Activated naive CD4-positive, alpha-beta T cell treated with anti-CD3 and anti-CD28 coated beads, Interleukin-2, amount 50 U/mL, for 72 hours (primary cell): ENCODE data around the gene CD38. TPM values are rescaled to one million over a fixed set of nuclear protein-coding genes. Genes with fewer than 3 reads are reported as not detected.
"Not testable (repeated sequence)": the region's sequence is repeated elsewhere in the genome, so short reads cannot be mapped to it uniquely, and the experiment has no call there.

Experiments
- ATAC-seq, 2 donors: fragments of 150-1000 bp; cut with Tn5 transposase; 2 replicates each; pipeline ENCODE4 v1.10.0; 2021; ENCODE audit warnings: mild to moderate bottlenecking in 2 of 2, moderate library complexity in 2 of 2
- DNase-seq, 2 donors: peaks; one replicate each; pipeline ENCODE4 v3.0.0; 2021 to 2022; ENCODE audit warnings: low spot score in 2 of 2
- H3K27ac Mint-ChIP-seq, 2 donors: one replicate each; pipeline ENCODE4 v1.8.0; 2022; ENCODE audit warnings: mild to moderate bottlenecking in 2 of 2, mixed read lengths in 2 of 2
- H3K36me3 Mint-ChIP-seq, 2 donors: one replicate each; pipeline ENCODE4 v1.8.0; 2022; ENCODE audit warnings: mixed read lengths in 2 of 2
- H3K9me3 Mint-ChIP-seq, 2 donors: one replicate each; pipeline ENCODE4 v1.8.0; 2022; ENCODE audit warnings: mixed read lengths in 2 of 2
- total RNA-seq, 2 donors: library from RNA; stranded (reverse); gene quantifications; one replicate each; pipeline ENCODE4 v1.2.3, GENCODE V29; 2022

CD38 gene
- total RNA-seq, 2 donors from 2014 or later = 10.7 to 32.8 TPM

GRCh38 chr4:15754323-15754722 lies 23.8 kb upstream of the CD38 start:
- peak in 1 of 2 donors; percentile 26 for ATAC-seq
- peaks cover under 1 to 6% of the 10 kb centered on the region in 2 donors for H3K9me3 Mint-ChIP-seq
- H3K36me3 Mint-ChIP-seq = peaks cover 0 to 7% of the 10 kb centered on the region in 2 donors
- H3K27ac Mint-ChIP-seq = peak overlapping the region in 1 of 2 donors; percentile 77
- DNase-seq = no peak

DNA sequence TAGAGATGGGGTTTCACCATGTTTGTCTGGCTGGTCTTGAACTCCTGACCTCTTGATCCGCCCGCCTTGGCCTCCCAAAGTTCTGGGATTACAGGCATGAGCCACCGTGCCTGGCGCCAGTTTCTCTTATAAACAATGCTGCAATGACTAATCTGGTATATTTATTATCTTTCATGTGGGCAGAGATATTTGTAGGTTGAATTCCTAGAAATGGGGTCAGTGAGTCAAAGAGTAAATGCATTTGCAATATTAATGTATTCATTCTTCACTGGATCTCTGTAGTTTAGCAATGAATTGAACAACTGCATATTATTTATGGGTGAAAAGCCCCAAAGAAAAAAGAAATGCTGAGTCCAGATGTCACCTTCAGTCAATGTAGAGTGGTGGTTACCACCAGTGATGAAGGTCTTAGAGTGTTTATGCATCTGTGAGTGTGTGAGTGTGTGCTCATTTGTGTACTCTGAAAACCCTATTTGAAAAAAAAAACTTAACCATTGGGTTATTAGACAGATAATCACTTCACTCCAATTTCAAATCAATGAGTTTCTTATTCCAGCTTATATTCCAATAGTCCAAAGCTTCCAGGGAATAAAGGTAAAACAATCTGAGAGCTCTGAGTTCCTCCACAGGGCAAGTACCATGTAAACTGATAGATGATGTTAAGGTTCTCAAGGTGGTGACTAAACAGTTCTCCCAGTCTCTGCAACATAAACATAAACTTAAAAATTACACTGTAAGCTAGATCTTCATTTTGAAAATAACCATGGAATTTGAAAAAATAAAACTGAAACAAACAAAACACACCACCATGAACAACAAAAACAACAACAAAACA lies 22.6 kb upstream of the CD38 start:
- Mint-ChIP-seq H3K27ac (peak overlapping the region; percentile 77 to 95), H3K36me3 (peaks cover 0 to 7% of the 10 kb centered on the region in 2 donors), H3K9me3 (peaks cover 3 to 6% of the 10 kb centered on the region in 2 donors)
- peak in 1 of 2 donors; percentile 65 for DNase-seq
- peak; percentile 19 to 71 for ATAC-seq

DNA sequence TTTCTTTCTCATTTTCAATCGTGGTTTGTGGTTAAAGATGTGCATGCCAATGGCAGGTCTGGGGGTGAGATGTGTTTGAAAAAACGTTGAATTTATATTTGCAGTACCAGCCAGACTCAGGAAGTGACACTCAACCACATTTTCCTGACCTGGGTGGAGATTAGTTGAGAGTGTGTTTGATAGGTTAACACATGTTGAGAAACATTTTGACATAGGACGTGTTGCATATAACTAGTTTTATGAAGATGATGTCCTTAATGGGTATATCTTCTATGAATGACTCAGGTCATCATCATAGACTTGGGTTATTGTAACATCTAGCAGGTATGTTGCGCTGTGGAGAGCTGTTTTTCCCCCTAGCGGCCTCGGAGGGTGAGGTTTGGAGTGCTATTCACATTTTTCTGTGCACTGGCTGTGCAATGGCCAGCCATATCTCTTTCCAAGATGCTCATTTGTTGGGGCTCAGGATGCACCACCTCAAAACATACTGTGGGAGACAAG lies 21.7 kb upstream of the CD38 start:
- Mint-ChIP-seq H3K9me3 (peaks cover 0 to 3% of the 10 kb centered on the region in 2 donors), H3K36me3 (peaks cover 0 to 7% of the 10 kb centered on the region in 2 donors), H3K27ac (peak overlapping the region; percentile 77 to 95)
- DNase-seq (peak; percentile 64 to 73), ATAC-seq (peak; percentile 87 to 91)

- peaks cover 0 to 7% of the 10 kb centered on the region in 2 donors for H3K36me3 Mint-ChIP-seq
- peaks cover 0 to 3% of the 10 kb centered on the region in 2 donors for H3K9me3 Mint-ChIP-seq
- ATAC-seq (no peak), DNase-seq (no peak)
- H3K27ac Mint-ChIP-seq = peak overlapping the region; percentile 77 to 97
Measured at GRCh38 chr4:15757054-15757453, 21.1 kb upstream of the CD38 start.

- DNase-seq = no peak
- Mint-ChIP-seq H3K27ac (no peak overlapping the region), H3K36me3 (peaks cover 0 to 7% of the 10 kb centered on the region in 2 donors), H3K9me3 (peaks cover 0 to 3% of the 10 kb centered on the region in 2 donors)
- ATAC-seq = no peak
Measured at GRCh38 chr4:15758294-15758693, 19.8 kb upstream of the CD38 start.

- H3K9me3 Mint-ChIP-seq = peaks cover 7 to 13% of the 10 kb centered on the region in 2 donors
- DNase-seq, H3K27ac Mint-ChIP-seq, ATAC-seq: not testable (repeated sequence)
- H3K36me3 Mint-ChIP-seq = peaks cover 11 to 13% of the 10 kb centered on the region in 2 donors
Measured at GRCh38 chr4:15762460-15762859, 15.7 kb upstream of the CD38 start.

DNA sequence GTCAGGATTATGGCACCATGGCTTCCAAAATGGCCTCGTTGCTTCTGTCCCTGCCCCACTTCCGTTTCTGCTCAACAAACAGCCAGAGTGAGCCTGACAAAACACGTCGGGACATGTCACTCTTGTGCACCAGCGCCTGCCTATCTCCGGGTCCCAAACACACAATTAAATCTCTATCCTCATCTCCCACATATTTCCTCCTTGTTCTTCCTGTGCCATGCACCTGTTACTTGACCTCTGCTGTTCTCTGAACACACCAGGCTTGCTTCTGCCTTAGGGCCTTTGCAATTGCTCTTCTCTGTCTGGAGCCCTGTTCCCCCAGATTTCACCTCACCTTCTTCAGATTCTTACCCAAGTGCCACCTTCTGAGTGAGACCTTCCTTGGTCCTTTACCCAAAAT lies 12.7 kb upstream of the CD38 start:
- Mint-ChIP-seq H3K9me3 (peaks cover 7 to 10% of the 10 kb centered on the region in 2 donors), H3K27ac (peak overlapping the region in 1 of 2 donors; percentile 49), H3K36me3 (peaks cover 11 to 13% of the 10 kb centered on the region in 2 donors)
- no peak for DNase-seq
- ATAC-seq = peak in 1 of 2 donors; percentile 17

- Mint-ChIP-seq H3K9me3 (peaks cover 7 to 10% of the 10 kb centered on the region in 2 donors), H3K36me3 (peaks cover 11 to 13% of the 10 kb centered on the region in 2 donors), H3K27ac (peak overlapping the region; percentile 40 to 49)
- DNase-seq = peak in 1 of 2 donors; percentile 41
- ATAC-seq = peak; percentile 85 to 87
Measured at GRCh38 chr4:15765910-15766697, 12.0 kb upstream of the CD38 start.

GRCh38 chr4:15766821-15767220 lies 11.3 kb upstream of the CD38 start:
- H3K9me3 Mint-ChIP-seq = peaks cover 7 to 10% of the 10 kb centered on the region in 2 donors
- H3K36me3 Mint-ChIP-seq = peaks cover 11 to 13% of the 10 kb centered on the region in 2 donors
- DNase-seq (no peak), ATAC-seq (no peak)
- H3K27ac Mint-ChIP-seq = peak overlapping the region; percentile 8 to 49

DNA sequence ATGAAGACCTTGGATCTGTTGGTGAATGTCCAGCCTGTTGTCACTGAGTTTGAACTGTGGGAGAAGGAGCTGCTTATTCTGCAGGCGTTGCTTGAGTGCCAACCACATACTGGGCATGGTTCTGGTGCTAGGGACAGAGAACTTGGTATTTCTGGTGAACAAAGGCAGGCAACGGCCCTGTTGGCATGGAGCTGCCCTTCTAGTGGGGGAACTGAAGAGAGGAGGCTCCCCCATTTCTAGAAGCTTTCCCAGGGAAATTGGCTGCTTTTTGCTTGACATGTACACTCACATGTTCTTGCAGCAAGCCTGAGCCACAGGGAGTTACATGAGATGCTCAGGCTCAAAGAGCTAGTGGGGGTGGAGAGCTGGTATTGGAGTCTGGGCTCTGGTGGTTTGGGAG lies 8.9 kb upstream of the CD38 start:
- Mint-ChIP-seq H3K36me3 (peaks cover 21 to 26% of the 10 kb centered on the region in 2 donors), H3K27ac (peak overlapping the region in 1 of 2 donors; percentile 38), H3K9me3 (peaks cover 7 to 10% of the 10 kb centered on the region in 2 donors)
- ATAC-seq = no peak
- no peak for DNase-seq

DNA sequence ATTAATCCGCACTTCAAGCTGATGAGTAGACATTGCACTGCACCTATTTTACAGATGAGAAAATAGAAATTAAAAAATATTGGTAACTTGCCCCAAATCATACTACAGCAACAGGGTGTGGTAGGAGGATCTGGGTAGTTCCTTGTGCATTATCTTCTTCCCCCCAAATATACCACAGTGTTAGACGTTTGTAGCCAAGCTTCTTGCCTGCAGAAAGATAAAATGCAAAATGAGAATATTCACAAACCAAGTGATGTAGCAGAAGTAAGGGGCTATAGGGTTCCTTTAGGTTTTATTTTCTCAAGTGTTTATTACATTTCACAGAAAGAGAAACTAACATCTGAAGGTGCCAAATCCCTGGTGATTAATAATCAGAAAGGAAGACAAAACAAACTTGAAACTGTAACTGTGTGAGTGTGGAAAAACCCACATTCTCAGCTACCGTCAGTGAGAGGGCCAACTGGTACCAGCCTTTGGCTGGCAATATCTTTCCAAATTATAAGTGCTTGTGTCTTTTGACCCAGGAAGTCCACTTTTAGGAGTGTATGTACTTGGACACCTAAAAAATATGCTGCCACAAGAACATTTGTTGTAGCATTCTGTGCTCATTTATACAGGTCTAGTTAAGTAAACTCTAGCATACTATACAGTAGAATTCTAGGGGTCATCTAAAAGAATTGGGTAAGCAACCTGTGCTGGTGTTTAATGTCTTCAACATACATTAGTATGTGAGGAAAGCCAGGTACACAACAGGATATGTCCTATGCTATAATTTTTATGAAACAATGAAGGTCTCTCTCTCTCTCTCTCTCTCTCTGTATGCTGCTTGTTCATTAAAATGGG lies 6.7 kb upstream of the CD38 start:
- peak; percentile 92 to 93 for ATAC-seq
- peaks cover 11 to 12% of the 10 kb centered on the region in 2 donors for H3K36me3 Mint-ChIP-seq
- DNase-seq = no peak
- no peaks in the 10 kb centered on the region for H3K9me3 Mint-ChIP-seq
- peak overlapping the region; percentile 70 to 77 for H3K27ac Mint-ChIP-seq

DNA sequence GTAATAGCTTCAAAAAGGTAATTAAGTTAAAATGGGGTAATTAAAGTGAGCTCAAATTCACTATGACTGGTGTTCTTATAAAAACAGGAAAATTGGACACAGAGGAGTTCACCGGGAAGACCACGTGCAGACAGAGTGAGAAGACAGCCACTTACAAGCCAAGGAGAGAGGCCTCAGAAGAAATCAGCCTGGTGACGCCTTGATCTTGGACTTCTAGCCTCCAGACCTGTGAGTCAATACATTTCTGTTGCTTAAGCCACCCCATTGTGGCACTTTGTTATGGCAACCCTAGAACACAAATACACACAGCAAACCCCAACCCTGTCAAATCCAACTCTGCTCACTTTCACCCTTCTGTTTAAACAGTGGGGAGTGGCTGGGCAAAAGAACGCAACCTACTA lies 4.1 kb upstream of the CD38 start:
- DNase-seq (no peak), ATAC-seq (peak in 1 of 2 donors; percentile 24)
- Mint-ChIP-seq H3K9me3 (no peaks in the 10 kb centered on the region), H3K27ac (no peak overlapping the region), H3K36me3 (peaks cover 11 to 12% of the 10 kb centered on the region in 2 donors)

DNA sequence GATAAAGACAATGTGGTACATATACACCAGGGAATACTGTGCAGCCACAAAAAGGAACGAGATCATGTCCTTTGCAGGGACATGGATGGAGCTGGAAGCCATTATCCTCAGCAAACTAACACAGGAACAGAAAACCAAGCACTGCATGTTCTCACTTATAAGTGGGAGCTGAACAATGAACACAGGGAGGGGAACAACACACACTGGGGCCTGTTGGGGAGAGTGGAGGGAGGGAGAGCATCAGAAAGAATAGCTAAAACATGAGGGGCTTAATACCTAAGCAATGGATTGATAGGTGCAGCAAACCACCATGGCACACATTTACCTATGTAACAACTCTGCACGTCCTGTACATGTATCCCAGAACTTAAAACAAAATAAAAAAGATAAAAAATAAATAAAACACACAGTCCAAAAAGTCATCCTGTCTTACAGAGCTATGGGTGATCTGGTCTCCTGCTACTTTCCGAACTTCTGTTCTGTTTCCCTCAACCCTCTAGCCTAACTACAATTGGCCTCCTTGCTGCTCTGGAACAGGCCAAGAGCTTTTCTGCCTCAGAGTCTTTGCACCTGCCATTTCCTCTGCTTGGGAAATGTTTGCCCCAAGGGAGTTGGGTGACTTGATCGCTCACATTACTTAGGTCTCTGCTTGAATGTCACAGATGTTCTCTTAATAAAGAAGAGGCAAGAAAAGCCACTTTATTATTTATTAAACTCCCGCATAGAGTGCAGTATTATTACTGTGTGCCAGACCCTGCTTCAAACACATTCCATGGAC lies 1.1 kb upstream of the CD38 start:
- no peak for DNase-seq
- ATAC-seq = no peak
- H3K36me3 Mint-ChIP-seq = peaks cover 10 to 28% of the 10 kb centered on the region in 2 donors
- no peaks in the 10 kb centered on the region for H3K9me3 Mint-ChIP-seq
- H3K27ac Mint-ChIP-seq = no peak overlapping the region

DNA sequence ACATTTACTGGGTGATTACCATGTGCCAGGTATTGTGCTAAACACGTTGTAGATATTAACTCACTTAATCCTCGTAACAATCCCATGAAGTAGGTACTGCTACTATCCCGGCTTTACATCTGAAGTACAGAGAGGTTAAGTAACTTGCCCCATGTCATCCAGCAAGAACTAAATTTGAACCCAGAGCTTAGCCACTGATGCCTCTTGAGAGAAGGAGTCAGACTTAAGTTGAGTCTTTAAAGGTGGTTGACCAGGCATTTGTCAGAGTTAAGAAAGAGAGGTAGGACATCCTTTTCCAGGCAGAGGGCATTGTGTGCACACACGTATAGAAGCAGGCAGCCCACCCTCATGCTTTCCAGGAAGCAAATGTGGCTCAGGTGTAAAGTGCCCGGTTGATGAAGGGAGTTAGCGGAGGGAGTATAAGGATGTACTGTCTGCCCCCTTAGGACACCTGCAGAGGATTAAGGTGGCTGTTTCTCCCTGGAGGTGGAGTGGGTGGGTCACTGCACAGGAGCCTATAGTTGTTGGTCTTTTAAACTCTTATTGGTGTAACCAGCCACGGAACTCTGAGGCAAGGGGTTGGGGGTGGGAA lies 335 bp upstream of the CD38 start:
- Mint-ChIP-seq H3K27ac (peak overlapping the region; percentile 10 to 78), H3K36me3 (peaks cover 3 to 29% of the 10 kb centered on the region in 2 donors), H3K9me3 (no peaks in the 10 kb centered on the region)
- DNase-seq (no peak), ATAC-seq (no peak)

GRCh38 chr4:15779306-15779705 lies 1.2 kb downstream of the CD38 start:
- no peaks in the 10 kb centered on the region for H3K9me3 Mint-ChIP-seq
- no peak for DNase-seq
- peaks cover 6 to 40% of the 10 kb centered on the region in 2 donors for H3K36me3 Mint-ChIP-seq
- peak overlapping the region; percentile 78 to 81 for H3K27ac Mint-ChIP-seq
- no peak for ATAC-seq
